ENCODE measurements around the gene GRIK4. TPM values are rescaled to one million over a fixed set of nuclear protein-coding genes. Genes with fewer than 3 reads are reported as not detected.

Gene GRIK4
- total and polyA plus RNA-seq, 2 experiments from 2014 or later: not detected

GRCh38 chr11:120467627-120468026 lies 43.9 kb upstream of the GRIK4 start:
- no peaks in the 10 kb centered on the region for H3K27me3 ChIP-seq (replicated peaks; ENCODE audit: insufficient read depth)
- WGBS, 2 experiments (ENCODE audit: low coverage in 1 of 2, low lambda C conversion rate in 2 of 2, missing lambda C conversion rate in 2 of 2): 69 to 73% methylated on average over 6 of the region's 6 CpGs
- H4K20me1 ChIP-seq (ENCODE audit: insufficient read depth): no peaks in the 10 kb centered on the region
- peaks cover 17% of the 10 kb centered on the region for H3K4me1 ChIP-seq (ENCODE audit: insufficient read depth)
- TF ChIP-seq EZH2phosphoT487 (IDR thresholded peaks at IDR 0.05; ENCODE audit: insufficient read depth, low read depth) (no peak), EZH2 (IDR thresholded peaks at IDR 0.05; ENCODE audit: insufficient read depth, poor library complexity, severe bottlenecking) (no peak)
- H3K4me3 ChIP-seq: no peak overlapping the region
- peak; percentile 20 for DNase-seq
- no peak overlapping the region for H3K9ac ChIP-seq
- in situ Hi-C loops (cut with MboI): no loop called here
- H3K27ac ChIP-seq: no peak overlapping the region
- H2AFZ ChIP-seq: no peak overlapping the region
- H3K9me2 ChIP-seq (ENCODE audit: insufficient read depth): no peaks in the 10 kb centered on the region
- no peaks in the 10 kb centered on the region for H3K9me3 ChIP-seq (ENCODE audit: low read depth)
- H3F3A ChIP-seq (ENCODE audit: insufficient read depth): peaks cover 31% of the 10 kb centered on the region
- peaks cover 63% of the 10 kb centered on the region for H3K36me3 ChIP-seq (ENCODE audit: low read depth)
- no peak overlapping the region for H3K4me2 ChIP-seq (ENCODE audit: unreplicated experiment)
- no peaks in the 10 kb centered on the region for H3K79me2 ChIP-seq (ENCODE audit: insufficient read depth)

GRCh38 chr11:120471131-120471530 lies 40.4 kb upstream of the GRIK4 start:
- no peak overlapping the region for H3K4me3 ChIP-seq
- peaks cover 31% of the 10 kb centered on the region for H3F3A ChIP-seq (ENCODE audit: insufficient read depth)
- peak; percentile 75 for DNase-seq
- WGBS, 2 experiments (ENCODE audit: low coverage in 1 of 2, low lambda C conversion rate in 2 of 2, missing lambda C conversion rate in 2 of 2): 76 to 89% methylated on average over 1 of the region's 1 CpG
- no peaks in the 10 kb centered on the region for H3K27me3 ChIP-seq (replicated peaks; ENCODE audit: insufficient read depth)
- in situ Hi-C loops (cut with MboI): no loop called here
- no peaks in the 10 kb centered on the region for H3K79me2 ChIP-seq (ENCODE audit: insufficient read depth)
- H2AFZ ChIP-seq: no peak overlapping the region
- peak overlapping the region; percentile 4 for H3K4me2 ChIP-seq (ENCODE audit: unreplicated experiment)
- H3K9me2 ChIP-seq (ENCODE audit: insufficient read depth): no peaks in the 10 kb centered on the region
- H3K9me3 ChIP-seq (ENCODE audit: low read depth): no peaks in the 10 kb centered on the region
- H3K27ac ChIP-seq: peak overlapping the region; percentile 48
- no peak for TF ChIP-seq EZH2phosphoT487 (IDR thresholded peaks at IDR 0.05; ENCODE audit: insufficient read depth, low read depth)
- TF ChIP-seq EZH2 (IDR thresholded peaks at IDR 0.05; ENCODE audit: insufficient read depth, poor library complexity, severe bottlenecking): no peak
- no peak overlapping the region for H3K9ac ChIP-seq
- no peaks in the 10 kb centered on the region for H4K20me1 ChIP-seq (ENCODE audit: insufficient read depth)
- peaks cover 60% of the 10 kb centered on the region for H3K36me3 ChIP-seq (ENCODE audit: low read depth)
- peaks cover 17% of the 10 kb centered on the region for H3K4me1 ChIP-seq (ENCODE audit: insufficient read depth)

- peaks cover 31% of the 10 kb centered on the region for H3F3A ChIP-seq (ENCODE audit: insufficient read depth)
- H2AFZ ChIP-seq: no peak overlapping the region
- H3K4me2 ChIP-seq (ENCODE audit: unreplicated experiment): no peak overlapping the region
- H3K9me2 ChIP-seq (ENCODE audit: insufficient read depth): no peaks in the 10 kb centered on the region
- peaks cover 17% of the 10 kb centered on the region for H3K4me1 ChIP-seq (ENCODE audit: insufficient read depth)
- WGBS, 2 experiments (ENCODE audit: low coverage in 1 of 2, low lambda C conversion rate in 2 of 2, missing lambda C conversion rate in 2 of 2): 77 to 82% methylated on average over 3 of the region's 3 CpGs
- H3K79me2 ChIP-seq (ENCODE audit: insufficient read depth): no peaks in the 10 kb centered on the region
- no peaks in the 10 kb centered on the region for H3K9me3 ChIP-seq (ENCODE audit: low read depth)
- no peak for DNase-seq
- peak overlapping the region; percentile 48; the same call in 1 of the 2 replicates for H3K27ac ChIP-seq
- H4K20me1 ChIP-seq (ENCODE audit: insufficient read depth): no peaks in the 10 kb centered on the region
- H3K4me3 ChIP-seq: no peak overlapping the region
- no peak overlapping the region for H3K9ac ChIP-seq
- H3K27me3 ChIP-seq (replicated peaks; ENCODE audit: insufficient read depth): no peaks in the 10 kb centered on the region
- H3K36me3 ChIP-seq (ENCODE audit: low read depth): peaks cover 61% of the 10 kb centered on the region
- no peak for TF ChIP-seq EZH2phosphoT487 (IDR thresholded peaks at IDR 0.05; ENCODE audit: insufficient read depth, low read depth)
- no peak for TF ChIP-seq EZH2 (IDR thresholded peaks at IDR 0.05; ENCODE audit: insufficient read depth, poor library complexity, severe bottlenecking)
- in situ Hi-C loops (cut with MboI): no loop called here
Observed at GRCh38 chr11:120471994-120472393, 39.6 kb upstream of the GRIK4 start.

- peaks cover 61% of the 10 kb centered on the region for H3K36me3 ChIP-seq (ENCODE audit: low read depth)
- no peak for TF ChIP-seq EZH2 (IDR thresholded peaks at IDR 0.05; ENCODE audit: insufficient read depth, poor library complexity, severe bottlenecking)
- H3K9me3 ChIP-seq (ENCODE audit: low read depth): no peaks in the 10 kb centered on the region
- H3K9me2 ChIP-seq (ENCODE audit: insufficient read depth): no peaks in the 10 kb centered on the region
- H3K4me2 ChIP-seq (ENCODE audit: unreplicated experiment): no peak overlapping the region
- no peaks in the 10 kb centered on the region for H3K79me2 ChIP-seq (ENCODE audit: insufficient read depth)
- no peak for DNase-seq
- H3K27ac ChIP-seq: no peak overlapping the region
- H3K4me3 ChIP-seq: no peak overlapping the region
- H3K9ac ChIP-seq: no peak overlapping the region
- H3F3A ChIP-seq (ENCODE audit: insufficient read depth): peaks cover 31% of the 10 kb centered on the region
- H4K20me1 ChIP-seq (ENCODE audit: insufficient read depth): no peaks in the 10 kb centered on the region
- H3K27me3 ChIP-seq (replicated peaks; ENCODE audit: insufficient read depth): no peaks in the 10 kb centered on the region
- no peak overlapping the region for H2AFZ ChIP-seq
- 94 to 99% methylated on average over 3 of the region's 3 CpGs for WGBS, 2 experiments (ENCODE audit: low coverage in 1 of 2, low lambda C conversion rate in 2 of 2, missing lambda C conversion rate in 2 of 2)
- H3K4me1 ChIP-seq (ENCODE audit: insufficient read depth): peaks cover 17% of the 10 kb centered on the region
- in situ Hi-C loops (cut with MboI): no loop called here
Observed at GRCh38 chr11:120473503-120473902, 38.0 kb upstream of the GRIK4 start.

- 96 to 97% methylated on average over 6 of the region's 6 CpGs for WGBS, 2 experiments (ENCODE audit: low coverage in 1 of 2, low lambda C conversion rate in 2 of 2, missing lambda C conversion rate in 2 of 2)
- H3K9ac ChIP-seq: no peak overlapping the region
- peaks cover 51% of the 10 kb centered on the region for H3K36me3 ChIP-seq (ENCODE audit: low read depth)
- H4K20me1 ChIP-seq (ENCODE audit: insufficient read depth): no peaks in the 10 kb centered on the region
- DNase-seq: peak; percentile 43
- H3K27me3 ChIP-seq (replicated peaks; ENCODE audit: insufficient read depth): no peaks in the 10 kb centered on the region
- no peaks in the 10 kb centered on the region for H3F3A ChIP-seq (ENCODE audit: insufficient read depth)
- in situ Hi-C loops (cut with MboI): no loop called here
- H3K4me3 ChIP-seq: no peak overlapping the region
- H3K27ac ChIP-seq: no peak overlapping the region
- H3K9me2 ChIP-seq (ENCODE audit: insufficient read depth): no peaks in the 10 kb centered on the region
- H3K4me2 ChIP-seq (ENCODE audit: unreplicated experiment): no peak overlapping the region
- H2AFZ ChIP-seq: no peak overlapping the region
- no peaks in the 10 kb centered on the region for H3K9me3 ChIP-seq (ENCODE audit: low read depth)
- H3K79me2 ChIP-seq (ENCODE audit: insufficient read depth): no peaks in the 10 kb centered on the region
- no peak for TF ChIP-seq EZH2 (IDR thresholded peaks at IDR 0.05; ENCODE audit: insufficient read depth, poor library complexity, severe bottlenecking)
- TF ChIP-seq EZH2phosphoT487 (IDR thresholded peaks at IDR 0.05; ENCODE audit: insufficient read depth, low read depth): no peak
- H3K4me1 ChIP-seq (ENCODE audit: insufficient read depth): no peaks in the 10 kb centered on the region
Observed at GRCh38 chr11:120482149-120482548, 29.4 kb upstream of the GRIK4 start.
